Muscle layer of duodenum (tissue), 2 donors: ENCODE data around the gene ICOS.

Source experiments
- H3K27ac ChIP-seq: one replicate; pipeline ENCODE4 v1.7.0; 2013; ENCODE audit warnings: mild to moderate bottlenecking, low read length
- H3K27me3 ChIP-seq: one replicate; pipeline ENCODE4 v1.7.0; 2013; ENCODE audit warnings: low read depth, mild to moderate bottlenecking, control low read depth, low read length
- H3K36me3 ChIP-seq, 2 donors: one replicate each; pipeline ENCODE4 v1.7.0; 2013; ENCODE audit warnings: low read length in 2 of 2, control low read depth in 1 of 2, mild to moderate bottlenecking in 1 of 2; ENCODE audit not compliant: insufficient read depth in 2 of 2, control insufficient read depth in 1 of 2
- H3K4me1 ChIP-seq, 2 donors: one replicate each; pipeline ENCODE4 v1.7.0; 2013; ENCODE audit warnings: low read length in 2 of 2, mild to moderate bottlenecking in 2 of 2, control low read depth in 1 of 2, moderate library complexity in 1 of 2; ENCODE audit not compliant: insufficient read depth in 2 of 2, control insufficient read depth in 1 of 2
- H3K4me3 ChIP-seq, 2 donors: one replicate each; pipeline ENCODE4 v1.7.0; 2013; ENCODE audit warnings: low read length in 2 of 2, low read depth in 1 of 2, mild to moderate bottlenecking in 1 of 2
- H3K9me3 ChIP-seq, 2 donors: one replicate each; pipeline ENCODE4 v1.7.0; 2013; ENCODE audit warnings: low read length in 2 of 2, control low read depth in 1 of 2, mild to moderate bottlenecking in 1 of 2; ENCODE audit not compliant: control insufficient read depth in 1 of 2
- donor health status: healthy.

Gene ICOS

GRCh38 chr2:203900253-203900652 lies 36.3 kb upstream of the ICOS start:
- Histone ChIP-seq H3K9me3 (peaks cover 10 to 16% of the 10 kb centered on the region in 2 donors), H3K27ac (no peak overlapping the region), H3K4me1 (peaks cover 0 to 5% of the 10 kb centered on the region in 2 donors), H3K27me3 (no peaks in the 10 kb centered on the region), H3K4me3 (no peak overlapping the region), H3K36me3 (no peaks in the 10 kb centered on the region)

- Histone ChIP-seq H3K27ac (no peak overlapping the region), H3K36me3 (no peaks in the 10 kb centered on the region), H3K9me3 (peaks cover 10 to 16% of the 10 kb centered on the region in 2 donors), H3K4me3 (no peak overlapping the region), H3K27me3 (no peaks in the 10 kb centered on the region), H3K4me1 (peaks cover 0 to 4% of the 10 kb centered on the region in 2 donors)
These were observed 32.5 kb upstream of the ICOS start for GRCh38 chr2:203904022-203904421.

GRCh38 chr2:203905656-203906055 lies 30.9 kb upstream of the ICOS start:
- Histone ChIP-seq H3K4me3 (no peak overlapping the region), H3K27me3 (no peaks in the 10 kb centered on the region), H3K9me3 (peaks cover 10 to 16% of the 10 kb centered on the region in 2 donors), H3K36me3 (no peaks in the 10 kb centered on the region), H3K27ac (no peak overlapping the region), H3K4me1 (peaks cover 0 to 10% of the 10 kb centered on the region in 2 donors)

- Histone ChIP-seq H3K9me3 (peaks cover 0 to under 1% of the 10 kb centered on the region in 2 donors), H3K27ac (no peak overlapping the region), H3K27me3 (no peaks in the 10 kb centered on the region), H3K4me1 (peaks cover 0 to 10% of the 10 kb centered on the region in 2 donors), H3K36me3 (no peaks in the 10 kb centered on the region), H3K4me3 (no peak overlapping the region)
These were observed 28.3 kb upstream of the ICOS start for GRCh38 chr2:203908066-203908796.

GRCh38 chr2:203908797-203909185 lies 27.8 kb upstream of the ICOS start:
- Histone ChIP-seq H3K27me3 (no peaks in the 10 kb centered on the region), H3K36me3 (no peaks in the 10 kb centered on the region), H3K4me3 (no peak overlapping the region), H3K9me3 (no peaks in the 10 kb centered on the region), H3K27ac (no peak overlapping the region), H3K4me1 (peaks cover 0 to 10% of the 10 kb centered on the region in 2 donors)

GRCh38 chr2:203909261-203909967 lies 27.1 kb upstream of the ICOS start:
- H3K27ac ChIP-seq: no peak overlapping the region
- no peaks in the 10 kb centered on the region for H3K9me3 ChIP-seq
- H3K4me3 ChIP-seq: peak overlapping the region; percentile 40 to 42
- no peaks in the 10 kb centered on the region for H3K36me3 ChIP-seq
- H3K27me3 ChIP-seq: no peaks in the 10 kb centered on the region
- H3K4me1 ChIP-seq: peaks cover 0 to 11% of the 10 kb centered on the region in 2 donors

- Histone ChIP-seq H3K27me3 (no peaks in the 10 kb centered on the region), H3K36me3 (no peaks in the 10 kb centered on the region), H3K27ac (no peak overlapping the region), H3K9me3 (no peaks in the 10 kb centered on the region), H3K4me1 (peaks cover 0 to 15% of the 10 kb centered on the region in 2 donors), H3K4me3 (peak overlapping the region; percentile 40 to 42)
These were observed 26.6 kb upstream of the ICOS start for GRCh38 chr2:203909974-203910373.

GRCh38 chr2:203913947-203914346 lies 22.6 kb upstream of the ICOS start:
- Histone ChIP-seq H3K36me3 (no peaks in the 10 kb centered on the region), H3K4me3 (no peak overlapping the region), H3K4me1 (peaks cover 0 to 12% of the 10 kb centered on the region in 2 donors), H3K27me3 (no peaks in the 10 kb centered on the region), H3K9me3 (no peaks in the 10 kb centered on the region), H3K27ac (no peak overlapping the region)

- Histone ChIP-seq H3K27me3 (no peaks in the 10 kb centered on the region), H3K27ac (no peak overlapping the region), H3K4me3 (no peak overlapping the region), H3K36me3 (no peaks in the 10 kb centered on the region), H3K9me3 (no peaks in the 10 kb centered on the region), H3K4me1 (peaks cover 0 to 5% of the 10 kb centered on the region in 2 donors)
These were observed 21.9 kb upstream of the ICOS start for GRCh38 chr2:203914546-203915182.

GRCh38 chr2:203915256-203915655 lies 21.3 kb upstream of the ICOS start:
- H3K9me3 ChIP-seq: no peaks in the 10 kb centered on the region
- H3K27me3 ChIP-seq: no peaks in the 10 kb centered on the region
- H3K4me1 ChIP-seq: peaks cover 0 to 5% of the 10 kb centered on the region in 2 donors
- H3K4me3 ChIP-seq: no peak overlapping the region
- no peaks in the 10 kb centered on the region for H3K36me3 ChIP-seq
- H3K27ac ChIP-seq: no peak overlapping the region

GRCh38 chr2:203916756-203917155 lies 19.8 kb upstream of the ICOS start:
- Histone ChIP-seq H3K4me1 (peaks cover 0 to 5% of the 10 kb centered on the region in 2 donors), H3K4me3 (no peak overlapping the region), H3K36me3 (no peaks in the 10 kb centered on the region), H3K9me3 (no peaks in the 10 kb centered on the region), H3K27ac (no peak overlapping the region), H3K27me3 (no peaks in the 10 kb centered on the region)
